DOHH2 (cell line): ENCODE measurements around the gene TUBB2A.
"Not testable (repeated sequence)": the region's sequence is repeated elsewhere in the genome, so short reads cannot be mapped to it uniquely, and the experiment has no call there.

ENCODE experiments used
- H3F3A ChIP-seq: fragments of 200-600 bp; sonication (generic), shearing (Covaris generic); 2 replicates; pipeline ENCODE4 v1.6.0; 2016; ENCODE audit warnings: antibody characterized with exemption, mild to moderate bottlenecking; ENCODE audit not compliant: control insufficient read depth, insufficient read depth
- H3K27ac ChIP-seq: fragments of 200-600 bp; sonication (generic); 2 replicates; pipeline ENCODE4 v1.5.1; 2014; ENCODE audit warnings: low read depth, mild to moderate bottlenecking, low read length, moderate library complexity
- H3K27me3 ChIP-seq: fragments of 200-600 bp; sonication (generic); 2 replicates; pipeline ENCODE4 v1.6.1; 2014; ENCODE audit warnings: mild to moderate bottlenecking, low read length, mixed read lengths; ENCODE audit not compliant: control insufficient read depth
- H3K36me3 ChIP-seq: fragments of 200-600 bp; sonication (generic); 2 replicates; pipeline ENCODE4 v1.6.1; 2014; ENCODE audit warnings: mild to moderate bottlenecking, low read length, moderate library complexity, mixed read lengths; ENCODE audit not compliant: control insufficient read depth
- H3K4me1 ChIP-seq: fragments of 200-600 bp; sonication (generic); 2 replicates; pipeline ENCODE4 v1.6.1; 2014; ENCODE audit warnings: mild to moderate bottlenecking, low read length, mixed read lengths; ENCODE audit not compliant: control insufficient read depth
- H3K4me2 ChIP-seq: fragments of 200-600 bp; sonication (generic); 2 replicates; pipeline ENCODE4 v1.6.0; 2014; ENCODE audit warnings: mild to moderate bottlenecking, low read length, moderate library complexity
- H3K4me3 ChIP-seq: fragments of 200-600 bp; sonication (generic); 2 replicates; pipeline ENCODE4 v1.5.1; 2014; ENCODE audit warnings: mild to moderate bottlenecking, low read length, mixed read lengths
- H3K79me2 ChIP-seq: fragments of 200-600 bp; sonication (generic); 2 replicates; pipeline ENCODE4 v1.6.1; 2014; ENCODE audit warnings: mild to moderate bottlenecking, low read length, mixed read lengths; ENCODE audit not compliant: control insufficient read depth
- H3K9me2 ChIP-seq: fragments of 200-600 bp; sonication (generic); replicated peaks from 2 replicates; pipeline ENCODE4 v1.6.1; 2014; ENCODE audit warnings: mild to moderate bottlenecking, low read length, mixed read lengths; ENCODE audit not compliant: control insufficient read depth
- H3K9me3 ChIP-seq: fragments of 200-600 bp; sonication (generic); 2 replicates; pipeline ENCODE4 v1.6.1; 2014; ENCODE audit warnings: antibody characterized with exemption, low read length, mixed read lengths; ENCODE audit not compliant: control insufficient read depth, insufficient read depth
- H4K20me1 ChIP-seq: fragments of 200-600 bp; sonication (generic); 2 replicates; pipeline ENCODE4 v1.6.0; 2014; ENCODE audit warnings: low read depth, mild to moderate bottlenecking, antibody characterized with exemption, low read length, moderate library complexity; ENCODE audit not compliant: control insufficient read depth, insufficient read depth
- EZH2phosphoT487 ChIP-seq: fragments of 200-600 bp; sonication (generic); IDR thresholded peaks from 2 replicates; pipeline ENCODE4 v1.6.1; 2017; ENCODE audit warnings: borderline replicate concordance, mild to moderate bottlenecking, antibody characterized with exemption, low read length, moderate library complexity, mixed read lengths
- TF ChIP-seq, protein P1 (sequence below): fragments of 200-600 bp; sonication (generic); IDR thresholded peaks from one replicate; pipeline ENCODE4 v1.5.1; 2014; ENCODE audit warnings: antibody characterized with exemption, mild to moderate bottlenecking, low read depth, low read length; ENCODE audit not compliant: poor library complexity, severe bottlenecking

TUBB2A gene

DNA sequence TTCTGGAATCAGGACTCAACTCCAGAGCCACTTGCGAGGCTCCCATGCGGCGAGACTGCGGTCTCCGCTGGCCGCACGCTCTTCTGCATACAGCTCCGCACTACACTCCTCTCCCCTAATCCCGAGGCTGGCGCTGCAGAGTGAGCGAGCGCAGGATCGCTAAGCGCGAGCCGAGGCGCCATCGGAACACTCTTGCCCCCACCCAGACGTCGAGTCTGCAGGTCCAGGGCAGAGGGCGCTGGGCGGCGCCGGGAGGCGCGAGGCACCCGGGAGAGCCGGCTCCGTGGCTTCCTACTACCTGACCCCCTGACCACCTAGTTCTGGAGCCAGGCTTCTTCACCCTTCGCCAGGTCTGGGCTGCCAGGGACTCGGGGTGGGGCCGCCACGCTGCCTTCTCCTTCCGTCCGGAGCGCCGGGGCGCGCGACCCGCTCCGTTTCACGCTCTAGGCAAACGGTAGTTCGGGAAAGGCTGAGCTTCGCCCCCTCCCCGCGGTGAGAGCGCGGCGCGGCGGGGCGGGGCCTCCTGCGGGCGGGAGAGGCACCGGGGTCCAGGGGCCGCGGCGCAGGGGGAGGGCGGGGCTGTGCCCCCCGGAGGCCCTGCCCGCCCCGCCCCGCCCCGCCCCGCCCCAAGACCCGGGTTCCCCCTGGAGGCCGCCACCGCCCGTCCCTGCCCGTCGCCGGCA is 5.4 kb upstream of the TUBB2A start:
- H3K4me1 ChIP-seq = peaks cover 56% of the 10 kb centered on the region
- H3K9me2 ChIP-seq = no peaks in the 10 kb centered on the region
- H4K20me1 ChIP-seq = no peaks in the 10 kb centered on the region
- peak overlapping the region; percentile 79 for H3K4me2 ChIP-seq
- no peaks in the 10 kb centered on the region for H3K9me3 ChIP-seq
- TF ChIP-seq, protein P1, sequence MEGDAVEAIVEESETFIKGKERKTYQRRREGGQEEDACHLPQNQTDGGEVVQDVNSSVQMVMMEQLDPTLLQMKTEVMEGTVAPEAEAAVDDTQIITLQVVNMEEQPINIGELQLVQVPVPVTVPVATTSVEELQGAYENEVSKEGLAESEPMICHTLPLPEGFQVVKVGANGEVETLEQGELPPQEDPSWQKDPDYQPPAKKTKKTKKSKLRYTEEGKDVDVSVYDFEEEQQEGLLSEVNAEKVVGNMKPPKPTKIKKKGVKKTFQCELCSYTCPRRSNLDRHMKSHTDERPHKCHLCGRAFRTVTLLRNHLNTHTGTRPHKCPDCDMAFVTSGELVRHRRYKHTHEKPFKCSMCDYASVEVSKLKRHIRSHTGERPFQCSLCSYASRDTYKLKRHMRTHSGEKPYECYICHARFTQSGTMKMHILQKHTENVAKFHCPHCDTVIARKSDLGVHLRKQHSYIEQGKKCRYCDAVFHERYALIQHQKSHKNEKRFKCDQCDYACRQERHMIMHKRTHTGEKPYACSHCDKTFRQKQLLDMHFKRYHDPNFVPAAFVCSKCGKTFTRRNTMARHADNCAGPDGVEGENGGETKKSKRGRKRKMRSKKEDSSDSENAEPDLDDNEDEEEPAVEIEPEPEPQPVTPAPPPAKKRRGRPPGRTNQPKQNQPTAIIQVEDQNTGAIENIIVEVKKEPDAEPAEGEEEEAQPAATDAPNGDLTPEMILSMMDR = no peak
- TF ChIP-seq EZH2phosphoT487 = no peak
- peak overlapping the region; percentile 90 for H3K4me3 ChIP-seq
- peaks cover 35% of the 10 kb centered on the region for H3F3A ChIP-seq
- H3K27me3 ChIP-seq = no peaks in the 10 kb centered on the region
- H3K36me3 ChIP-seq = no peaks in the 10 kb centered on the region
- peak overlapping the region; percentile 72 for H3K27ac ChIP-seq
- no peaks in the 10 kb centered on the region; the same call in 1 of the 2 replicates for H3K79me2 ChIP-seq

GRCh38 chr6:3162067-3162497 is 4.7 kb upstream of the TUBB2A start:
- Histone ChIP-seq H3K79me2 (peaks cover 2% of the 10 kb centered on the region), H3K27me3 (no peaks in the 10 kb centered on the region), H3K9me3 (no peaks in the 10 kb centered on the region), H3K4me1 (peaks cover 56% of the 10 kb centered on the region), H3K4me2 (peak overlapping the region; percentile 79), H3K9me2 (no peaks in the 10 kb centered on the region), H3K36me3 (no peaks in the 10 kb centered on the region), H3F3A (peaks cover 35% of the 10 kb centered on the region), H3K27ac (peak overlapping the region; percentile 72), H3K4me3 (peak overlapping the region; percentile 90), H4K20me1 (no peaks in the 10 kb centered on the region)
- no peak for TF ChIP-seq EZH2phosphoT487
- TF ChIP-seq, protein P1 = no peak

DNA sequence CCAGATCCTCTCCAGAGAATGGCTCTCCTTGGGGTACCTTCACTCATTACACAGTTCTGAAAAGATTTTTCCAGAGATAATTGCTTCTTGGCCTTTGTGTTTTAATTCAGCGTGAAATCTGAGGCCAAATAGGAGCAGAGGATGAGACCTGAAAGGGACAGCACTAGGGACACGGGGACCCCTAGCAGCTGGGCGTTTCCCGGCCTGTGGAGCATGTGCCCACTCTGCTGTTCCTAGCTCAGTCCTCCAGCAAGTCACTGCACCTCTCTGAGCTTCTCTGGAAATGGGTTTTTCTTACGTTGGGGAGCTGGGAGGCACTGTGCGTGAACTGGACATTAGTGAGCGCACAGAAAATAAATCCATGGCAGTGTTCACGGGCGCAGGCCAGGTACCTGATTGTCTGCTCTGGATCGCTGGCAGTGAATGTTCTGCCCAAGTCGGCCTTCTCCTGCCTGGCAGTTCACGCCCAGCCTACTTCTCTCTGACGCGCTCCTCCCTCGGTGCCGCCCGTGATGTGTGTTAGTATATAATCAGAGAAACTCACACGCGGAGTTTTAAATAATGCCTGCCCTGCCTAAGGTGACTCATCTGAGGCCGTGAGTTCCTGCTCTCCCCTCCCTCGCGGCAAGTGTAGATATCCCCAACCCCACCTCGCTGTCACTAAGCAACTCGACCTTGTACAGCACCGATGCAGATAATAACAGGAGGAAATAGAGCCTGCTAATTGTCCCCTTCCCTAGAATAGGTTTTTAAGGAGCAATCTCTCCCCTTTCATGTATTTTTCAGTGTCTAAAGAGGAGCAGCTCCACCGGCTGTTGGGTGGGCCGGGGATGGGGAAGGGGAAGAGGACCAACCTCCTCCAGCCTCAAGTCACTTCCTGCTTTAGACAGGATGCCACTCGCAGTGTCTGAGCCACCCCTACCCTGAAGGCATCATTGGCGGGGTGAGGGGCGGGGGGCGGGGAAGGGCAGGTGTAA is 2.7 kb upstream of the TUBB2A start:
- H3K4me2 ChIP-seq = peak overlapping the region; percentile 65
- no peaks in the 10 kb centered on the region for H3K27me3 ChIP-seq
- H3K4me3 ChIP-seq = peak overlapping the region; percentile 36; the same call in 1 of the 2 replicates
- peaks cover 3% of the 10 kb centered on the region; the same call in 1 of the 2 replicates for H4K20me1 ChIP-seq
- no peaks in the 10 kb centered on the region for H3K9me2 ChIP-seq
- H3K27ac ChIP-seq = no peak overlapping the region
- TF ChIP-seq EZH2phosphoT487 = no peak
- TF ChIP-seq, protein P1 = no peak
- no peaks in the 10 kb centered on the region for H3K9me3 ChIP-seq
- peaks cover 35% of the 10 kb centered on the region for H3F3A ChIP-seq
- peaks cover 56% of the 10 kb centered on the region for H3K4me1 ChIP-seq
- H3K36me3 ChIP-seq = peaks cover 7% of the 10 kb centered on the region
- peaks cover 8% of the 10 kb centered on the region for H3K79me2 ChIP-seq

- not testable (repeated sequence) for H3K27me3 ChIP-seq
- Histone ChIP-seq H3K27ac (0 out of 2 replicates have a peak overlapping the region, but pooled peaks have one; percentile 0), H3K4me2 (peak overlapping the region; percentile 97)
Observed at GRCh38 chr6:3156184-3157130, 887 bp downstream of the TUBB2A start.

GRCh38 chr6:3155416-3155815 is 1.9 kb downstream of the TUBB2A start:
- H3K4me2 ChIP-seq, H3K9me2 ChIP-seq, H3K4me3 ChIP-seq, H3K79me2 ChIP-seq, H4K20me1 ChIP-seq, H3K27ac ChIP-seq, H3K9me3 ChIP-seq, H3K27me3 ChIP-seq: not testable (repeated sequence)
- Histone ChIP-seq H3F3A (peaks cover 22% of the 10 kb centered on the region), H3K4me1 (peaks cover 50% of the 10 kb centered on the region), H3K36me3 (peaks cover 28% of the 10 kb centered on the region)

More at GRCh38 chr6:3156184-3157130, 887 bp downstream of the TUBB2A start:
- H3K36me3 ChIP-seq = peaks cover 24% of the 10 kb centered on the region
- peaks cover 30% of the 10 kb centered on the region for H3F3A ChIP-seq
- H3K4me3 ChIP-seq = peak overlapping the region; percentile 84
- H3K79me2 ChIP-seq, H3K9me3 ChIP-seq, H4K20me1 ChIP-seq, H3K9me2 ChIP-seq: not testable (repeated sequence)
- H3K4me1 ChIP-seq = peaks cover 57% of the 10 kb centered on the region
